GM19025 (cell line): ENCODE data around the gene ARHGAP40.

Experiments used
- ATAC-seq: cut with Tn5 transposase; IDR thresholded peaks from one replicate; pipeline ENCODE4 v1.9.1; 2021; ENCODE audit warnings: mild to moderate bottlenecking, low read depth, moderate library complexity; ENCODE audit not compliant: unreplicated experiment

The ARHGAP40 gene

GRCh38 chr20:38616457-38616856 is 14.8 kb downstream of the ARHGAP40 start:
- ATAC-seq: no peak

- ATAC-seq: no peak
These were observed 15.6 kb downstream of the ARHGAP40 start for GRCh38 chr20:38617011-38617829.

- no peak for ATAC-seq
These were observed 16.2 kb downstream of the ARHGAP40 start for GRCh38 chr20:38617830-38618196.

- ATAC-seq: no peak
These were observed 18.8 kb downstream of the ARHGAP40 start for GRCh38 chr20:38620441-38620840.

GRCh38 chr20:38623061-38623460 is 21.5 kb downstream of the ARHGAP40 start:
- ATAC-seq: no peak

GRCh38 chr20:38624084-38624483 is 22.5 kb downstream of the ARHGAP40 start:
- ATAC-seq: no peak

- no peak for ATAC-seq
These were observed 24.3 kb downstream of the ARHGAP40 start for GRCh38 chr20:38625896-38626295.

GRCh38 chr20:38626921-38627659 is 25.5 kb downstream of the ARHGAP40 start:
- ATAC-seq: no peak

- no peak for ATAC-seq
These were observed 27.2 kb downstream of the ARHGAP40 start for GRCh38 chr20:38628580-38629470.

- ATAC-seq: no peak
These were observed 28.4 kb downstream of the ARHGAP40 start for GRCh38 chr20:38629979-38630378.

- ATAC-seq: no peak
These were observed 29.1 kb downstream of the ARHGAP40 start for GRCh38 chr20:38630727-38631126.

GRCh38 chr20:38631155-38632022 is 29.8 kb downstream of the ARHGAP40 start:
- ATAC-seq: no peak

GRCh38 chr20:38633577-38634093 is 32.0 kb downstream of the ARHGAP40 start:
- ATAC-seq: no peak

GRCh38 chr20:38635721-38636288 is 34.2 kb downstream of the ARHGAP40 start:
- no peak for ATAC-seq

- ATAC-seq: no peak
These were observed 38.9 kb downstream of the ARHGAP40 start for GRCh38 chr20:38640521-38640920.

GRCh38 chr20:38642498-38642897 is 40.9 kb downstream of the ARHGAP40 start:
- no peak for ATAC-seq

- no peak for ATAC-seq
These were observed 43.1 kb downstream of the ARHGAP40 start for GRCh38 chr20:38644588-38645260.

- no peak for ATAC-seq
These were observed 43.7 kb downstream of the ARHGAP40 start for GRCh38 chr20:38645351-38645750.
